GM08714 (cell line): Measurements from ENCODE around the gene ZNF641.
"Not testable (repeated sequence)": the region's sequence is repeated elsewhere in the genome, so short reads cannot be mapped to it uniquely, and the experiment has no call there.

Experiments
- H3K4me3 ChIP-seq: fragments of 200-500 bp; sonication (Bioruptor generic); 2 replicates; pipeline ENCODE4 v1.5.1; 2014; ENCODE audit warnings: mild to moderate bottlenecking, low read length, inconsistent platforms
- ZNF274 ChIP-seq: IDR thresholded peaks from 2 replicates; pipeline ENCODE4 v1.6.1; 2012; ENCODE audit warnings: mild to moderate bottlenecking, low read depth, low read length

ZNF641 gene

GRCh38 chr12:48351022-48351708, 446 bp upstream of the ZNF641 start:
- H3K4me3 ChIP-seq = peak overlapping the region; percentile 86
- no peak for TF ChIP-seq ZNF274

- peak overlapping the region; percentile 67; the same call in 1 of the 2 replicates for H3K4me3 ChIP-seq
- no peak for TF ChIP-seq ZNF274
These were observed 1.2 kb downstream of the ZNF641 start for GRCh38 chr12:48349471-48349870.

DNA sequence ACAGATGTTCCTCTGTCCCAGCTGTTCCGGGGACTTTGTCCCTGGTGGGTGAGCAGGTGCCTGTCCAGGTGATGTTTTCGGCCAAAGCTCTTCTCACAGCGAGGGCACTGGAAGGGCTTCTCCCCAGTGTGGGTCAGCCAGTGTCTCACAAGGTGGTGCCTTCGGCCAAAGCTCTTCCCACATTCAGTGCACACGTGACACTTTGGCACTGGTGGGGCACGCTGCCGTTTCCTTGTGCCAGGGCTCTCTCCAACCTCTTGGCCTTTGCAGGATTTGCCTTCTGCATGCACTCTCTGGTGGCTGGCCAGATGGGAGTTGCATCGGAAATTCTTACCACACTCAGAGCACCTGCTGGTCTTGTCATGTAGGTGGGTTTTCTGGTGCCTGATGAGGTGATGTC, 7.7 kb downstream of the ZNF641 start:
- TF ChIP-seq ZNF274 = no peak
- H3K4me3 ChIP-seq = no peak overlapping the region

DNA sequence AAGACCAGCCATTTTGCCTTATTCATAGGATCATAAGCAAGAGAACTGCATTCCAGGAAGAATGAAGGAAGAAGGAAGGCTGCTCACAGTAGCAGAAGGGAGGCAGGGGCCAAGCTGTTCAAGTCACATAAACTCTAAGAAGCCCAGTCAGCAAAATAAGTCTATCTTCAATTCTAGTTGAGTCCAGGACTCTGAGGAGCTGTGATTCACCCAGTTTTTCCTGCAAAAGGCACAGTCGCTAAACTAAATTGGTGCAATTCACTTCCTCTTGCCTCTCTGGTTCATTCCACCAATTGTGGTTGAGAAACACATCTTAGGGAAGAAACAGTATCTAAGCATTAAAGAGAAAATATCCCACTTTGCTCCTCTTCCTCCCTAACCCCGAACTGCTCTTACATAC, 9.8 kb downstream of the ZNF641 start:
- H3K4me3 ChIP-seq = no peak overlapping the region
- TF ChIP-seq ZNF274 = no peak

DNA sequence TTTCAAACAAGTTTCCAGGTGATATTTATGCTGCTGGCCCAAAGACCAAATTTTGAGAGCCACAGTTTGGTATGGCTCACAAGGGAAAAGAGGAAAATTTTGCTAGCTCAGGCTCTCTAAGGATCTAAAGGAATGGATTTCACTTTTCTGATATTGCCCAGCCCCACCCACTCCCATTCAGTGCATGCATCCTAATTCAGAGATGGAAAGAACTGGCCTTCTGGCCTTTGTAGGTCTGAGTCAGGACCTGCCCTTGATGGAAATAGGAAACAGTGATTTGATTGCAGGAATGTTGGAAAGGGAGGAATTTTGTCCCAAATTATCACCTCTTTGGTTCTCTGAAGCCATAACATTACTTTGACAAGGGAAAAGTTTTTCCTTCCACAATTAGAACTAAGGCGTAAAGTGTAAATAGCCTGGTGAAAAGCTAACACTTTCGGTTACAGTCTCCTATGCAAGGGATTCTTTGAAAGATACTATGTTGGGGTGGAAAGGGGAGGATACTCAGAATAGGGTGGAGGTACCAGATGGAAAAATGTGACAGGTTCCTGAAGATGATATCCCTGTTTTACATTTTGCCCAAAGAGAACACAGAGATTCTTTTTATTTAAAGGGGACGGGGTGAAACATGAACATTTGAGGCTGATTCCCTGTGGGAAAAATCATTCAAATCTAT, 11.1 kb downstream of the ZNF641 start:
- TF ChIP-seq ZNF274 = no peak

DNA sequence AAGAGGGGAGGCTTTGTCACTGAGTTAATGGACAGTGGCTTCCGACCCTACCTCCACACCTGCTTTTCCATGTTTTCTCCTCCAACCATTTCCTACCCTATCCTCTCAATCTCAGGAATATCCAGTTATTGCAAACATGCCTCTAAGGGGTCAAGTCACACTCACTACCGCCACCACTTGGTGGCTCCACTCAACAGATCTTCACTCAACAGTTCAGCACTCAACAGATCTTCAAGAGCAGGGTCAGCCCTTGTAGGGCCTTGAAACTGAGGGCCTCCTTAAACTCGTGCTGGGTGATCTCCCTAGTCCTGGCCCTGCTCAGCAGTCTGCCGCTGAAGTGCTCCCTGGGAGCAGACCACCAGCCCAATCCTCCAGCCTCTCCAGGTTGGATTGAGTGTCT, 14.2 kb downstream of the ZNF641 start:
- H3K4me3 ChIP-seq = no peak overlapping the region
- TF ChIP-seq ZNF274 = no peak

More for the DNA sequence above, 11.1 kb downstream of the ZNF641 start:
- H3K4me3 ChIP-seq = no peak overlapping the region

- TF ChIP-seq ZNF274 = no peak
- H3K4me3 ChIP-seq = no peak overlapping the region
These were observed 14.7 kb downstream of the ZNF641 start for GRCh38 chr12:48336061-48336460.

- no peak overlapping the region for H3K4me3 ChIP-seq
- no peak for TF ChIP-seq ZNF274
These were observed 15.9 kb downstream of the ZNF641 start for GRCh38 chr12:48334808-48335207.

GRCh38 chr12:48333680-48334079, 17.0 kb downstream of the ZNF641 start:
- H3K4me3 ChIP-seq = not testable (repeated sequence)

- no peak overlapping the region for H3K4me3 ChIP-seq
- TF ChIP-seq ZNF274 = no peak
These were observed 19.3 kb downstream of the ZNF641 start for GRCh38 chr12:48331399-48331798.

DNA sequence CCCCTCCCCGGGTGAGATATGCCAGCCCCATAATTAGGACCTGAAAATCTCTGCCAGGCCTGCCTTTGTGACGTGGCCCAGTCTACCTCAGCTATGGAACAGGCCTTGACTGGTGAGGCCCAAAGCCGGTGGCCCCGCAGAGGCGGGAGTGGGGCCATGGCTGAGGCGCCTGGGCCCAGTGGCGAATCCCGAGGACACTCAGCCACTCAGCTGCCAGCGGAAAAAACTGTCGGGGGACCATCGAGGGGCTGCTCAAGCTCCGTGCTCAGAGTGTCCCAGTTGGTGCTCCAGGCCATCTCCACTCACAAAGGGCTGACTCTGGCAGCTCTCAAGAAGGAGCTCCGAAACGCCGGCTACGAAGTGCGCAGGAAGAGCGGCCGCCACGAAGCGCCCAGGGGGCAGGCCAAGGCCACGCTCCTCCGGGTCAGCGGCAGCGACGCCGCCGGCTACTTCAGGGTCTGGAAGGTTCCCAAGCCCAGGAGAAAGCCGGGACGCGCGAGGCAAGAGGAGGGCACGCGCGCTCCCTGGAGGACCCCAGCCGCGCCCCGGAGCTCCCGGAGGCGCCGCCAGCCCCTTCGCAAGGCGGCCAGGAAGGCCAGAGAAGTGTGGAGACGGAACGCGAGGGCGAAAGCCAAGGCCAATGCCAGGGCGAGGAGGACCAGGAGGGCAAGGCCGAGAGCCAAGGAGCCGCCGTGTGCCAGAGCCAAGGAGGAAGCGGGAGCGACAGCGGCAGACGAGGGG, 21.4 kb downstream of the ZNF641 start:
- H3K4me3 ChIP-seq = no peak overlapping the region
- no peak for TF ChIP-seq ZNF274

GRCh38 chr12:48316491-48316890, 34.2 kb downstream of the ZNF641 start:
- TF ChIP-seq ZNF274 = no peak
- H3K4me3 ChIP-seq = no peak overlapping the region

DNA sequence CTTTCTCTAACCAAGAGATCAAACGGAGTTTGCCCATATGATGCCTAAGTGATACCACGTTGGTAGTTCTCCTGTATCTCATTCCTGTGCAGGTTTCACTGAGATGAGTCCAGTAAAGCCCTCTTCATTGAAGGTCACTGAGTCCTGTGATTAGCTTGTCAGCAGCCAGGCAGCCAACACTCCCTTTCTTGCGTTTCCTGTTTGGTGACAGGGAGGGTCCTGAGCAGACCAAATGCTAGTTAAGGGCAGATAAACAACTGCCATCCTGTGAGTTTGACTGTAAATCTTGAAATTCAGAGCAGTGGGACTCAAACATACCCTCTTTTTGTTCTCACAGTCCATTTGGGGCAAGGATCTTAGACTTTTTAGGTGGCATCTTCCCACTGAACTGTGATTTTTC, 39.4 kb downstream of the ZNF641 start:
- no peak for TF ChIP-seq ZNF274
- no peak overlapping the region for H3K4me3 ChIP-seq

DNA sequence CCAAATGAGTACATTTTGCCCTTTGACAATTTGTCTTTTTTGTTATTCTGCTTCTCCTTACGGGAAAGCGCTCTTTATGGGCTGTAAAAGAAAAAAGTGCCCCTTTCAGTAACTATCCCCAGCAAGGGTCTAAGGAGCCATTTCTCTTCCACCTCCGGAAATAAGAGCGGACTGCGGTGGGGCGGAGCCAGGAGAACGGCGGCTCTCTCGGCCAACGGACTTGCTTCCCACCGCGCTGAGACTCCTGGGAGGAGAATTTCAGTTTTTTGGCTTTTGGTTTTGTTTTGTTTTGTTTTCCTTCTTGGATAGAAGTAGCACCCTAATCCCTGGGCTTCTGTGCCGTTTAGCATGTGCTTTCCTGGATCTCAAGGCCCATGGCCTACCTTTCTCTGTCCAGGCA, 43.5 kb downstream of the ZNF641 start:
- TF ChIP-seq ZNF274 = no peak
- no peak overlapping the region for H3K4me3 ChIP-seq

GRCh38 chr12:48305190-48305589, 45.5 kb downstream of the ZNF641 start:
- TF ChIP-seq ZNF274 = no peak
- H3K4me3 ChIP-seq = no peak overlapping the region
